GM08714 (cell line): ENCODE results near the gene SDHC.
A peak's percentile ranks its signal among the peaks of the same experiment; 100 is the strongest.

Experiments used
- H3K4me3 ChIP-seq: fragments of 200-500 bp; sonication (Bioruptor generic); 2 replicates; pipeline ENCODE4 v1.5.1; 2014; ENCODE audit warnings: mild to moderate bottlenecking, low read length, inconsistent platforms
- ZNF274 ChIP-seq: IDR thresholded peaks from 2 replicates; pipeline ENCODE4 v1.6.1; 2012; ENCODE audit warnings: mild to moderate bottlenecking, low read depth, low read length

The SDHC gene

DNA sequence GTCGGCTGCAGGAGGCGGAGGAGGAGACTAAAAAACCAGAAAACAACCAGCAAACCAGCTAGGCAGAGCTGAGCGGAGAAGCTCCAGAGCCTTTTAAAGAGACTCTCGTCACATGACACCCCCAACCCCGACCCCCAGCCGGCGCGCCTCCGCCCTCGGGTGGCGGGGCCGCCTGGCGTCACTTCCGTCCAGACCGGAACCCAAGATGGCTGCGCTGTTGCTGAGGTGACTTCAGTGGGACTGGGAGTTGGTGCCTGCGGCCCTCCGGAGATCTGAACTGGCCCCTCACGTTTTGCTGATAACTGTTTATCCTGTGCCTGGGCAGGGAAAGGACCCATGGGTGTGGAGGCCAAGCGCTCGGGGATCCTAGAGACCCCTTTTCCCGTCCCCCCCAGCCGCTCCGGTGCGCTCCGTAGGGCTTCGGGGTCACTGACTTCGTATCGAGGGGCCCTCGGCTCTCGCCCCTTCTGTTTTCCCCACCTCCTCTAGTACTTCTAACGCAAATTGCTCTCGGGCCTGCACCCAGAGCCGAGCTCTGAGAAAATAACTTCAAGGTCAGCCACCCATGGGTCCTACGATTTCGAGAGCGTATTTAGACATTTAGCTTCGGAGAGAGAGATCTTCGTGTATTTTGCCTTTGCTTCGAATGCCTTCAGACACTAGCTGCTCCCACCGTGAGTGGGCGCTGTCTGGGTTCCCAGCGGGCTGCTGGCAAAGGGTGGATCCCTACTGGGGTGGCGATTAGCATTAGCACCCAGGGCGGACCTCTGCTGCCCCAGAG, at the start of gene SDHC:
TSS of gene SDHC (plus strand) at position 181 of the 781 bp plus-strand sequence. CDS start at position 206, 25 bp downstream.
- TF ChIP-seq ZNF274: no peak
- H3K4me3 ChIP-seq: peak within 1 kb of the TSS; percentile 97

DNA sequence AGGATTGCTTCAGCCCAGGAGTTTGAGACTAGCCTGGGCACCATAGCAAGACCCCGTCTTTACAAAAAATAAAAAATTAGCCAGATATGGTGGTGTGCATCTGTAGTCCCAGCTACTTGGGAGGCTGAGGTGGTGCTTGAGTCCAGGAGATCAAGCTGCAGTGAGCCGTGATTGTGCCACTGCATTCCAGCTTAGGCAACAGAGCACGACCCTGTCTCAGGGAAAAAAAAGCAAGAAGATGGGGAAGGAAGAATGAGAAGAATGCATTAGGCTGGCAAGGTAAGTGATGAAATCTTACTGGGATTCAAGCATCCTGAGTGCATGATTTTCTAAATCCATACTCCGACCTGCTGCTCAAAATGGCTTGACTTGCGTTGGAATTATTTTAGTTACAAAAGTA, 48.9 kb upstream of the SDHC start:
- no peak for TF ChIP-seq ZNF274

GRCh38 chr1:161266202-161266601, 48.0 kb upstream of the SDHC start:
- TF ChIP-seq ZNF274: no peak
- H3K4me3 ChIP-seq: no peak overlapping the region

More for the DNA sequence above, 48.9 kb upstream of the SDHC start:
- no peak overlapping the region for H3K4me3 ChIP-seq

- no peak for TF ChIP-seq ZNF274
- no peak overlapping the region for H3K4me3 ChIP-seq
Observed at GRCh38 chr1:161266836-161267235, 47.3 kb upstream of the SDHC start.

GRCh38 chr1:161267321-161267720, 46.9 kb upstream of the SDHC start:
- H3K4me3 ChIP-seq: no peak overlapping the region
- no peak for TF ChIP-seq ZNF274

DNA sequence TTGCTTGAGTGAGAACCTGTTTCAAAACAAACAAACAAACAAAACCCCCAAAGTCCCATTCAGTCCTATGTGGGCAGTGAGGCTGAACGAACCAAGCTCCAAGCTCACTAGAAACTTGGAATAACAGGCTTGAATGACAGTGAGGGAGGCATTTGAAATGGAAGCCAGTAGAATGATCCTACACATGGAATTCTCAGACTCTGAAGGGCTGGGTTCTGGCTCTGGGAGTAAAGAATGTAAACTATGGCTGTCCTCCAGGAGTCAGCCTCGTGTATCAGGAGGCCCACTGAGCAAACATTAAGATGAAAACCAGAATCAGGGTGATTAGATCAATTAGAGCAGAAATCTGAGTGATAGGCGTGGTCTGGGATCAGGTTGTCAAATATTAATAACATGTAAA, 40.8 kb upstream of the SDHC start:
- no peak overlapping the region for H3K4me3 ChIP-seq
- TF ChIP-seq ZNF274: no peak

DNA sequence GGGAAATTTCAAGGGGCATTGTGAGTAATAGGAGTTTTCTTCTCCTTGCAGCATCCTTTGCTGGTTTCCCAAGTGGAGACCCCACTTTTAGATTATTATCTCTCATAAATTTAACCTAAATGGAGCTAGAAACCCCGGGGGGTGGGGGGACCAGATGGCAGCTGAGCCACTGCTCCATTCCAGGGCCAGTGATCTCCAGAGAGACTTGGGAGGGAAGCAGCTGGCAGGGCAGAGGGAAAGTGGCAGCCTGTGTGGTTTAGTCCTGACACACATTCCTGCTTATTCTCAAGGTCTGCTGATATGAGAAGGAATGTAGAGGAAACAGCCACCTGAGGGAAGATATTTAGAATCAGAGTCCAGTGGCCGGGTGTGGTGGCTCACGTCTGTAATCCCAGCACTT, 39.3 kb upstream of the SDHC start:
- TF ChIP-seq ZNF274: no peak

DNA sequence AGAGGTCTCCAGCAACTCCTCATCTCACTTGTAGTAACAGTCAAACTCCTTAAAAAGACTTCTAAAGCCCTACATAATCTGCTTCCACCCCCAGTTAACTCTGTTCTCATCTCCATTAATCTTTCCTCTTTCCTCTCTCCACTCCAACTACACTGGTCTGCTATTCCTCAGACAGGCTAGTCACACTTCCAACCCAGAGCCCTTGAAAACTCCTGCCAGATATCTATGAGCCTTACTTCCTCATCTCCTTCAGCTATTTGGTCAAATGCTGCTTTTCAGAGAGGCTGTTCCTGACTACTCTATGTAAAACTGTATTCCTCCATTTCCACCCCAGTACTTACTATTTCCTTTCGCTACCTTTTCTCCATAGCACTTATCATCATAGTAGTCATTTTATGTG, 31.2 kb upstream of the SDHC start:
- no peak overlapping the region for H3K4me3 ChIP-seq
- no peak for TF ChIP-seq ZNF274

More for the DNA sequence above, 39.3 kb upstream of the SDHC start:
- H3K4me3 ChIP-seq: no peak overlapping the region

GRCh38 chr1:161285113-161285512, 29.1 kb upstream of the SDHC start:
- no peak for TF ChIP-seq ZNF274
- no peak overlapping the region for H3K4me3 ChIP-seq

DNA sequence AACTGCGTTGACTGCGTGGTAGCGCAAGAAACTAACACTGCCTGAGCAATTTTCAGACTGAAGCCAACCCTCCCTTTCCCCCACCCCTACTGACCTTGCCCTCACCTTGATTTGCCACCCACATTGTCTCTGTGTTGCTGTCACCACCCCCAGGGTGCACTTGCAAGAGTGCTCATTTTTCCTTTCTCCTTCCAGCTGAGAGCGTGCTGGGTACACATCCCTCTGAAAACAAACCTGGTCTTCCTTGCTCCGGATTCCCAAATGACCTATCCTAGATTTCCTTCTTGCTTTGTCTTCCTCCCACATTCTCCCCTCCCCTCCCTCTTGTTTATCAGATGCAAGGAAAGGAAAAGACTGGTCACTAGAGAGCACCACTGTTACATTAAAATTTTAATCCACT, 28.7 kb upstream of the SDHC start:
- H3K4me3 ChIP-seq: no peak overlapping the region
- TF ChIP-seq ZNF274: no peak

GRCh38 chr1:161287482-161288054, 26.6 kb upstream of the SDHC start:
- TF ChIP-seq ZNF274: no peak
- no peak overlapping the region for H3K4me3 ChIP-seq

DNA sequence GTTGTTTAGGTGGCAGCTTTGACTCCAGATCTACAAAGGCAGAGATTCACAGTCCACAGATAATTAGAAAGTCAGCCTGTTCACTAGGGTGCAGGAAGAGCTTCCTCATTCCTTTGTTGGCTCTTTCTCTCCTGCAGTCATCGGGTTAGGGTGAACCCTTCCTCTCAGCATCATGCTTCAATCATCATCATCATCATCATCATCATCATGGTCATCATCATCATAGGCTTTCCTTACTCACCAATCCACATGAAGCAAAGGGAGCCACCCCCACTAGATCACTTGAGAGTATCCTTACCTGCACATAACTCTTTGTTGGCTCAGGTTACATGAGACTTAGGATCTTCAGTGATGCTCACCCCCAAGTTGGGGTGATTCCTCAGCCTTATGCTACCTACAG, 23.4 kb upstream of the SDHC start:
- no peak overlapping the region for H3K4me3 ChIP-seq
- TF ChIP-seq ZNF274: no peak

DNA sequence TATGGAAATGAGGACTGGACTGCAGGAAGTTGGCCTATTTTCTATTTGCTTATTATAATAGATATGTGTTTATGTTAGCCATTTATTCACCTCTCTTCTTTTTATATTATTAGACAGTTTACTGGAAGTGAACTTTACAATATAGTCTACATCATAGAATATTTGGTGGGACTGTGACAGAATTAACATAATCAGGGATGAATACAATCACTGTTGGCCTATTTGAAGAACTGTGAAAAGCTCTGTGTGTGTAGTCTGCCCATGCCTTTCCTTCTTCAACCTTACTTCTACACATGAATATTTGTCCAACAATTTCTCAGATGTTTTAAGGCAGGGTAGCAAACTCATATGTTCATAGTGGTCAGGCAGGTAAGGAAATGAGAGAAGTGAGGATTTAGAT, 16.8 kb upstream of the SDHC start:
- no peak overlapping the region for H3K4me3 ChIP-seq
- no peak for TF ChIP-seq ZNF274

DNA sequence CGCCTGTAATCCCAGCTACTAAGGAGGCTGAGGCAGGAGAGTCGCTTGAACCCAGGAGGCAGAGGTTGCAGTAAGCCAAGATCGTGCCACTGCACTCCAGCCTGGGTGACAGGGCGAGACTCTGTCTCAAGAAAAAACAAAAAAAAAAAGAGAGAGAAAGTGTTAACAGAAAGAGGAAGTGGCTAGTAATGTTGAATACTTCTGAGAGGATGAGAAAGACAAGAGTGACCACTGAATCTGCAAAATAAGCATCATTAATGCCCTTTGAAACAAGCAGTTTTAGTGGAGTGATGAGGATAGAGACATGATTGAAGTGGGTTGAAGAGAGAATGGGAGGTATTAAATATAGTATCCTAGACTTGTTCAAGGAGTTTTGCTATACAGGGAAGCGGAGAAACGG, 16.1 kb upstream of the SDHC start:
- TF ChIP-seq ZNF274: no peak
- H3K4me3 ChIP-seq: no peak overlapping the region

- TF ChIP-seq ZNF274: no peak
- no peak overlapping the region for H3K4me3 ChIP-seq
Observed at GRCh38 chr1:161299347-161299746, 14.8 kb upstream of the SDHC start.
